Thyroid gland (tissue), 4 donors: Measurements from ENCODE around the gene PRXL2A.

Experiments
- CTCF ChIP-seq, 6 experiments: fragments of 200-600 bp in 3 of 6; fragments of 450-650 bp in 3 of 6; sonication (generic) in 3 of 6; IDR thresholded peaks; one replicate each; pipeline ENCODE4 v1.5.1; 2016 to 2019; ENCODE audit warnings: antibody characterized with exemption in 6 of 6, mild to moderate bottlenecking in 2 of 6, inconsistent platforms in 1 of 6, moderate library complexity in 1 of 6
- POLR2A ChIP-seq, 2 donors: fragments of 450-650 bp; IDR thresholded peaks; one replicate each; pipeline ENCODE4 v1.6.1; 2017; ENCODE audit warnings: antibody characterized with exemption in 2 of 2, mild to moderate bottlenecking in 2 of 2, moderate library complexity in 1 of 2

GRCh38 chr10:80466724-80467326, 58.5 kb downstream of the PRXL2A start:
- no peak for TF ChIP-seq CTCF (IDR thresholded peaks at IDR 0.05)
- no peak for TF ChIP-seq POLR2A (IDR thresholded peaks at IDR 0.05)
